GM21619 (cell line): Measurements from ENCODE around the gene DIDO1.
"Not testable (repeated sequence)": the region's sequence is repeated elsewhere in the genome, so short reads cannot be mapped to it uniquely, and the experiment has no call there.

Experiments used
- ATAC-seq: cut with Tn5 transposase; IDR thresholded peaks from one replicate; pipeline ENCODE4 v1.9.1; 2021; ENCODE audit not compliant: unreplicated experiment

Gene DIDO1

GRCh38 chr20:62858058-62858830 is 68.1 kb downstream of the DIDO1 start:
- ATAC-seq, result no peak

GRCh38 chr20:62856931-62857619 is 69.2 kb downstream of the DIDO1 start:
- ATAC-seq, result no peak

- no peak for ATAC-seq
Observed at GRCh38 chr20:62855120-62855519, 71.2 kb downstream of the DIDO1 start.

GRCh38 chr20:62854121-62854520 is 72.2 kb downstream of the DIDO1 start:
- ATAC-seq, result no peak

GRCh38 chr20:62853304-62853703 is 73.0 kb downstream of the DIDO1 start:
- ATAC-seq, result not testable (repeated sequence)

- no peak for ATAC-seq
Observed at GRCh38 chr20:62852841-62853240, 73.5 kb downstream of the DIDO1 start.

GRCh38 chr20:62852196-62852595 is 74.1 kb downstream of the DIDO1 start:
- no peak for ATAC-seq

- ATAC-seq, result no peak
Observed at GRCh38 chr20:62850333-62850974, 75.9 kb downstream of the DIDO1 start.

GRCh38 chr20:62849431-62849830 is 76.9 kb downstream of the DIDO1 start:
- no peak for ATAC-seq

- not testable (repeated sequence) for ATAC-seq
Observed at GRCh38 chr20:62848917-62849316, 77.4 kb downstream of the DIDO1 start.

- ATAC-seq, result no peak
Observed at GRCh38 chr20:62846166-62846890, 80.0 kb downstream of the DIDO1 start.

- no peak for ATAC-seq
Observed at GRCh38 chr20:62845416-62846160, 80.7 kb downstream of the DIDO1 start.

GRCh38 chr20:62844182-62844581 is 82.1 kb downstream of the DIDO1 start:
- no peak for ATAC-seq

GRCh38 chr20:62843656-62844055 is 82.6 kb downstream of the DIDO1 start:
- ATAC-seq, result no peak

GRCh38 chr20:62841705-62842212 is 84.5 kb downstream of the DIDO1 start:
- ATAC-seq, result no peak

GRCh38 chr20:62840244-62841197 is 85.8 kb downstream of the DIDO1 start:
- no peak for ATAC-seq

- ATAC-seq, result no peak
Observed at GRCh38 chr20:62839816-62840215, 86.5 kb downstream of the DIDO1 start.

- no peak for ATAC-seq
Observed at GRCh38 chr20:62839261-62839660, 87.0 kb downstream of the DIDO1 start.
